ENCODE results near the gene COL25A1.
"Not testable (repeated sequence)": the region's sequence is repeated elsewhere in the genome, so short reads cannot be mapped to it uniquely, and the experiment has no call there.

COL25A1 gene

GRCh38 chr4:109123951-109124350 is 178.5 kb downstream of the COL25A1 start:
- DNase-seq (ENCODE audit: low read depth in 2 of 2): no peak

GRCh38 chr4:109121561-109121960 is 180.9 kb downstream of the COL25A1 start:
- no peak for DNase-seq (ENCODE audit: low read depth in 2 of 2)

GRCh38 chr4:109119852-109120251 is 182.6 kb downstream of the COL25A1 start:
- DNase-seq (ENCODE audit: low read depth in 2 of 2): no peak

GRCh38 chr4:109118635-109119034 is 183.8 kb downstream of the COL25A1 start:
- DNase-seq (ENCODE audit: low read depth in 2 of 2): no peak

DNA sequence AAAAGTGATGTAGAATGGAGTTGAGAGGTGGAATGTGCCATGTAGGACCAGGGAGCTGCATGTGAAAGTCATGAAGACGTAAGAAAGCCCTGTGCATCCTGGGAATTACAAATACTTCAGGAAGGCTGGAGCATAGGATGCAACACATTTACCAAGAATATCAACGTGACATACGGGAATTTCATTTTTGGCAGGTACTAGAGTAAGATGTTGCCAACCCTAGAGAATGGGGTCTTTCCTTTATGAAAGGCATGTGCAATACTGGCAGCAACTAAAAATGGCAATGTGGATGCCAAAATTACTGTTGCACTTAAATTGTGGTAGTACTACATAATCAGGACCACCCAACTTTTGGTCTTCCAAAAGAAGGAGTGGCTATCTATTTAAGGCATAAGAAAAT is 188.0 kb downstream of the COL25A1 start:
- DNase-seq (ENCODE audit: low read depth in 2 of 2): no peak

DNA sequence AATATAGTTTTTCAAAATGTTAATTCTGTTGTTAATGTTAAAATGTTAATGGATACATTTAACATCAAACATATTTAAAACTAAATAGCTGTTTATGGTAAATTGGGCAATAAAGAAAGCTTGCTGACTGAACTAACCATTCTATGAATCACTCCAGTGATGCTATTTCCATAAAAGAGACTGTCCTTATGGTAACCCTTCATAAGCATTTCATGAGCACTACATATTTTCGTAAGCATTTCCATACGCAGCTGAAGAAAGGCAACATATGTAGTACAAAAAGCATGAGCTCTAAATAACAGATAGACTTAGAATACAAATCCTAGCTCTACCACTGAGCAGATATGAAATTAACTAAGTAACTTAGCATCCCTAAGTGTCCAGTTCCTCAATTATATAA is 188.9 kb downstream of the COL25A1 start:
- DNase-seq (ENCODE audit: low read depth in 2 of 2): no peak

DNA sequence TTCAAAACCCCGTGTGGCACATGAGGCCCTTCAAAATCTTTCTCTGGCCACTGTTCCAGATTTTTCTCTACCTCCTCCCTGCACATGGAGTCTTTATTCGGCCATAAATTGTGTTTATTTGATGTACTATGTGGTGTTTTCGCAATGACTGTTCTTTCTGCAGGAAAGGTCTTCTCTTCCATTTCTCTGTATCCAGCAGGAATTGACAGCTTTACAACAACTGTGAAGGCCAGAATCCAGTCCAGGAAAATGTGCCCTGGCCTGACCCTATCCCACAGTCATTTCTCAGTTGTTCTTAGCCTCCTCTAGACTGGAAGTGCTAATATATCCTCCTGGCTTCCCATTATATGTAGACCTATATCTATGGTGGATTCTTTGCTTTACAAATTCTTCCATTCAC is 191.4 kb downstream of the COL25A1 start:
- no peak for DNase-seq (ENCODE audit: low read depth in 2 of 2)

GRCh38 chr4:109108215-109108614 is 194.2 kb downstream of the COL25A1 start:
- not testable (repeated sequence) for DNase-seq (ENCODE audit: low read depth in 2 of 2)

DNA sequence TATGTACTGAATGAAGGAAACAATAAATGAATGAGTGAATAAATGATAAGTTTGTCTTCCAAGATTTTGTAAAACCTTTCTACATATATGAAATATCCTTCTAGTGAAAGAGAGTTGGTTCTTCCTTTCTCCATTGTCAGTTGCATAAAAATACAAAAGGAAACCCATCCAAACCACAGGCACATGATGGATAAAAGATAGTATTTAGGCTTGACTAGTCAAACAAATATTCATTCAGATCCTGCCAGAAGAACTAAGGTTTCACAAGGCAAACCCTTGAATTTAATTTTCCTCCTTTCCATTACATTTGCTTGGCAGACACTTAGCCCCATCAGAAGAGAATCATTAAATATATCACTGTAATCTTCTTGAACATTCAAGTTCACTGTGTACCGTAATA is 208.4 kb downstream of the COL25A1 start:
- DNase-seq (ENCODE audit: low read depth in 2 of 2): no peak

- DNase-seq (ENCODE audit: low read depth in 2 of 2): no peak
Observed at GRCh38 chr4:109091727-109092409, 210.6 kb downstream of the COL25A1 start.

DNA sequence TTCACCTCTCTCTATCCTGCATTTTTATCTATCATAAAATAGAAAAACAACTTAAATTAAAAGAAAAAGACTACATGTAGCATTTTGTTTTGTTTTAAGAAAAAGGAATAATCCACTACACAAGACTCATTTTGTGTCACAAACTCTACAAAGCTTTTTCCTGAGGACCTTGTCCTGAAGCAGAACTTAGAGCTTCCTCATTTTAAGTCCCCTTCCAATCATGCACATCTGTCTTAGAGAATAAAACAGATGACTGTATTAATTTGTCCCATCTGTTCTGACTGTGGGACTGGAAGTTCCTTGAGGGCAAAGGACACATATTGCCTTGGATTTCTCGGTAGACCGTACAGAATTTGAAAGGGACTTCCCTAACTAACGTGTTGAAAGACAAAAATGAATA is 218.5 kb downstream of the COL25A1 start:
- DNase-seq (ENCODE audit: low read depth in 2 of 2): no peak

DNA sequence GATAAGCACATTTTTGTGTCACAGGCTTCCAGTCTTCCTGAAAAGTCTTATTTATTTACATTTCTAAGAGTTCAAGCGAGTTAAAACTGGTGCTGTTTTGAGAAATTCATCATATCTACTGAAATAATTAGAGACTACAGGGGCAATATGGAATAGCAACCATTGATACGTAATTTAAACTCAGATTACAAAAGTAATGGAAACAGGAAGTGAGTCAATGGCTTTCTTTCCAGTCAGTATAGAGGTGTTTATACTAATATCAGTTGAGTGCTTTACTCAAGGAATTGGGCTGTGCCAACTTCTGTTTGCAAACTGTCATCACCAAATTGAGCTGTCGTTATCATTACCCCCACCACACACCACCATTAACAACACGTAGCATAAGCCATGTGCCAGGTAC is 222.7 kb downstream of the COL25A1 start:
- DNase-seq (ENCODE audit: low read depth in 2 of 2): no peak

DNA sequence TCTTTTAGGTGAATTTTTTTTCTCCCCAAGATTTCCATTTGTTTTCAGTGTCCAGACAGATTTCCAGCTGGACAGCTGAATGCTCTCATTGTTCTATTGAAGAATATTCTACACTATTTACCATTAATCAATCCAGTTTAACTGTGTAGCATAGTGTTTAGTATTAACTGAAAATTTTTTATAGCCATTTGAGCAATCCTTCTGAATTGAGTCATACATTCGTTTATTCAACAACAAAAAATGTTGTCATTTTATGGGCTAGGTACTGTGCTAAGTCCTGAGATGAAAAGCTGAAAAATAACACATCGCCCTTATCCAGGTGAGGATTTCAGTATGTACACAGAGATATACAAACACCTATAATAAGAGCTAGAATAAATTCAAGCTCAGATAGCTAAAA is 223.3 kb downstream of the COL25A1 start:
- no peak for DNase-seq (ENCODE audit: low read depth in 2 of 2)

GRCh38 chr4:109078724-109079123 is 223.7 kb downstream of the COL25A1 start:
- DNase-seq (ENCODE audit: low read depth in 2 of 2): no peak

GRCh38 chr4:109077505-109077904 is 225.0 kb downstream of the COL25A1 start:
- no peak for DNase-seq (ENCODE audit: low read depth in 2 of 2)

DNA sequence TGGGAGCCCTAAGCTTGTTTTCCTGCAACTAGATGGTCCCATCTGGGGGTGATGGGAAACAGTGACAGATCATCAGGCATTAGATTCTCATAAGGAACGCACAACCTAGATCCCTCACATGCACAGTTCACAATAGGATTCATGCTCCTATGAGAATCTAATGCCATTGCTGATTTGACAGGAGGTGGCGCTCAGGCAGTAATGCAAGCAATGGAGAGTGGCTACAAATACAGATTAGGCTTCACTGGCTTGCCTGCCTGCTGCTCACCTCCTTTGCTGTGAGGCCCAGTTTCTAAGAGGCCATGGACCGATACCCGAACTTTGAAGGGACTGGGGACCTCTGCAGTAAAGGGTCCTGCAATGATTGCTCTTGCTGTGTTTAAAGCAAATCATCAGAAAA is 225.7 kb downstream of the COL25A1 start:
- not testable (repeated sequence) for DNase-seq (ENCODE audit: low read depth in 2 of 2)

- DNase-seq (ENCODE audit: low read depth in 2 of 2): no peak
Observed at GRCh38 chr4:109075621-109076020, 226.8 kb downstream of the COL25A1 start.

- DNase-seq (ENCODE audit: low read depth in 2 of 2): no peak
Observed at GRCh38 chr4:109072595-109072994, 229.9 kb downstream of the COL25A1 start.

DNA sequence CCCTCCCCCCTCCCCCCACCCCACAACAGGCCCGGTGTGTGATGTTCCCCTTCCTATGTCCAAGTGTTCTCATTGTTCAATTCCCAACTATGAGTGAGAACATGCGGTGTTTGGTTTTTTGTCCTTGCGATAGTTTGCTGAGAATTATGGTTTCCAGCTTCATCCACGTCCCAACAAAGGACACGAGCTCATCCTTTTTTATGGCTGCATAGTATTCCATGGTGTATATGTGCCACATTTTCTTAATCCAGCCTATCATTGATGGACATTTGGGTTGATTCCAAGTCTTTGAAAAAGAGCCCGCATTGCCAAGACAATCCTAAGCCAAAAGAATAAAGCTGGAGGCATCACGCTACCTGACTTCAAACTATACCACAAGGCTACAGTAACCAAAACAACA is 231.8 kb downstream of the COL25A1 start:
- DNase-seq (ENCODE audit: low read depth in 2 of 2): not testable (repeated sequence)

GRCh38 chr4:109067508-109068235 is 234.8 kb downstream of the COL25A1 start:
- no peak for DNase-seq (ENCODE audit: low read depth in 2 of 2)

DNA sequence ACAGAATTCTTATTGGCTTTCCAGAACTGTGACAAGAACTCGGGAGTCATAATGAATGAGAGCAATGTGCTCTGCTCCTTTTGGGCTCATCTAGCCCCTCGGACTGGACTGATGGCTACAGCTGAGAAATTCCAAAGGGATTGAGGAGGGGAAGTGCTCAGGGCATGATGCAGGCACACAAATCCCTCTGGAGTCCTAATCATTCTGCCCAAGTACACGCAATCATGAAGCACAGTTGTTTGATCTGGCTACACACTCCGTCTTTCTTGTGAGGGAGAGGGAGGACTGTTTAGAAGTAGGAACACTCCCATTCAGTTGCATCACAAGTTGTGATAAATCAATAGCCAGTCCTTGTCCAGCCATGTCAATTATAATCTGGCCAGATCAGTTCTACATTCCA is 237.5 kb downstream of the COL25A1 start:
- DNase-seq (ENCODE audit: low read depth in 2 of 2): no peak

DNA sequence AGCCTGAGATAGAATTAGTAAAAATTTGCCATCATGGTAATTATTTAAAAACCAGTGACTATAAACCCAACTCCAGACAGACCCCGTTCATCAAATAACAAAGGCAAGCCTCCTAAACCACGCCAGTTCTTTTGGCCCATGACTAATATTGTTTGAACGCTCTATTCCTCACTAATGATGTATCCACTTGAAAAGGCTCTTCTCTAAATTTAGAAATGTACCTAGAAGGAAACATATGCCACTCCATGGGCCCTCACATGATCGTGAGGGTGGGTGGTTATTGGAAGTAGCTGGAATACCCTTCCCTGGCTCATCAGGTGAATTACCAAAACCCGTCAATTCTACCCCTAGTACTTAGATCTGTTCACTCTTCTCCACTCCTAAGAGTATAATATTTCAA is 249.2 kb downstream of the COL25A1 start:
- DNase-seq (ENCODE audit: low read depth in 2 of 2): no peak

GRCh38 chr4:109052821-109053220 is 249.6 kb downstream of the COL25A1 start:
- DNase-seq (ENCODE audit: low read depth in 2 of 2): no peak

DNA sequence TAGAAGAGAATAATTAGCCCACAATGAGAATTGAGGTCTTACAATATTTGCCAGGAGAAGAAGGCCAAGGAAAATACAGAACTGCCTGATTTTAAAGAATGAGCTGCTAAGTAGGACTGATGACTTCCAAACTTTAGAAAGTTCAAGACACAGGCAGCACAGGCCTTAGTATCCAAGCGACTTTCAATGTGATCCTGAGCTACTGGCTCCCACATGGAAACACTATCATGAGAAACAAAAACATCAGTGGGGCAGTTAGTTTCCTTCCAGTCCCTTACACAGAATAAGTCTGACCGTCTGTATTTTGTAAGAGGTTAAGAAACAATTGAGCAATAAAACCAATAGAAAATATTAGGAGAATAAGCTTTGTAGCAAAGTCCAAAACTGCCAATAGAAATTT is 251.4 kb downstream of the COL25A1 start:
- DNase-seq (ENCODE audit: low read depth in 2 of 2): no peak

All from activated CD8-positive, alpha-beta memory T cell treated with anti-CD3 and anti-CD28 coated beads for 4 hours (primary cell).